IPS-18c (cell line): ENCODE measurements around the gene PNMA8A.

Experiments used
- H3K4me3 ChIP-seq: 2 replicates; pipeline ENCODE4 v1.7.0; 2013; ENCODE audit warnings: low read depth, mild to moderate bottlenecking, low read length, moderate library complexity; ENCODE audit not compliant: insufficient read depth
- H3K9me3 ChIP-seq: one replicate; pipeline ENCODE4 v1.6.1; 2013; ENCODE audit warnings: mild to moderate bottlenecking, low read length, moderate library complexity; ENCODE audit not compliant: control insufficient read depth, insufficient read depth

PNMA8A gene

DNA sequence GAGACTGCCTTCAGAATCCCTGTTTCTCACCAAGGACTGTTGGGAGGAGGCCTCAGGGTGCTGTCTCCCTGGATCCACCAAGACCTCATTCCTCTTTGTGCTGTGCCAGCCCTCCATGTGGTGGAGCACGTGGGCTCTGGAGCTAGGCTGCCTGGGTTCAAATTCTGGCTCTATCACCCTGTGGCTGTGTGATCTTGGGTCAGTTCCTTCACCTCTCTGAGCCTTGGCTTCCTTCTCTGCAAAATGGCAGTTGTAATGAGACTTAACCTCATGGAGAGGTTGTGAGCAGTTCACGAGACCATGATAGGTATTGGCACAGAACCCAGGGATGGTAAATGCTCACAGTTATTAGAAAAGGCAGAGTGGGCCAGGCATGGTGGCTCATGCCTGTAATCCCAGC lies 49.0 kb downstream of the PNMA8A start:
- Histone ChIP-seq H3K4me3 (no peak overlapping the region), H3K9me3 (no peaks in the 10 kb centered on the region)

DNA sequence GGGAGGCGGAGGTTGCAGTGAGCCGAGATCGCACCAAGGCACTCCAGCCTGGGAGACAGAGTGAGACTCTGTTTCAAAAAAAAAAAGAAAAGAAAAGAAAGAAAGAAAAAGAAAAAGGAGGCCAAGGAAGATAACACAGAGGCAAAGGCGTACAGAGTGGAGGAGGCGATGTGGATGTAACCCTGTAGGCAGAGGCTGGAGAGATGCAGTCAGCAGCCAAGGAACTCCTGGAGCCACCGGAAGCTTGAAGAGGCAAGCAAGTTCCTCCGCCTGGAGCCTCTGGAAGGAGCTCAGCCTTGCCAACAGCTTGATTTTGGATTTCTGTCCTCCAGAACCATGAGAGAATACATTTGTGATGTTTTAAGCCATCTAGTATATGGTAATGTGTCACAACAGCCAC lies 51.3 kb downstream of the PNMA8A start:
- H3K4me3 ChIP-seq = no peak overlapping the region

More for the DNA sequence above, 51.3 kb downstream of the PNMA8A start:
- H3K9me3 ChIP-seq = no peaks in the 10 kb centered on the region
